ENCODE measurements around the gene MED13L.

MED13L gene

GRCh38 chr12:116127859-116128258, 149.6 kb downstream of the MED13L start:
- no peak for DNase-seq (ENCODE audit: low spot score)

DNA sequence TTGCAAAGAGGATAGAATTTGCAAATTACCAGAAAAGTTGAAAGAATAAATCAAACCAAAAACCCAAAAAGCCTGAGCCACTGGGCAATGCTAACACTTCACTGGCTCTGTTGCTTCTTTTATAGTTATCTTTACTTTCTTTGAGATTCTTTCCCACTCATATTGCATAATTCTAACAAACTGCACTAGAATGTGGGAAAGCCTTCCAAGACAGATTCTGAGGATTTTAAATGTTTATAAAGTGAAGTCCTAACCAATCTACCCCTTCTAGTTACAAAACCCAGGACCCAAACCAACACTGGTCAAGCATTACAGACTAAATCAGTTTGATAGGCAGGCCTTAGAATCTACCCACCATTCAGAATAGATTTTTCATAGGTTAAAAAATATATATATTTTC, 150.9 kb downstream of the MED13L start:
- DNase-seq (ENCODE audit: low spot score), result no peak

DNA sequence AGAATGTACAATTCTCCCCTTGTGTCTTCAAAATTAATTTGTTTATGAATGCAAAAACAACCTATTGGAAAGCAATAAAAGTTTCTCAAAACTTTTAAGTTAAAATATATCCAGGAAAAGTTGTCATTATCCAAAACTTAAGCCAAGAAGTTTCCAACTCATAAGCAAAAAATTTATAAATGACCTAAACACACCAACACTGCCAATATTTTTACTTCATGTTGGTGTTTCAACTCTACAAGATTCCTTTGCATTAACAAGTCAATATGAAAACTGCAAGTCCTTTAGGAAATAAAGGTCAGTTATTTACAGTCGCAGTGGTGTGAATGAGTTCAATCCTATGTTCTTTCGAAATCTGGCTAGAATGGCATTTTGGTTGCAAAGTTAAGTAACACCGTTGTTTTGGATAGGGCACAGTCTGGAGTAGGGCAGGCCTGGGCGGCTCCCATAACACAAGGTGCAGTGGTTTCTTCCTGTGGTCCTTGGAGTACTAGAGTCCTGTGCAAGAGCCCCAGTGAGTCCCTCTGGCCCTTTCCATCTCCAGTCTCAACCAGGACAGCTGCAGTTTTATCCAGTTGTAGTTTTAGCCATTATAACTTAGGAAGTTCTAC, 151.4 kb downstream of the MED13L start:
- DNase-seq (ENCODE audit: low spot score), result no peak

- no peak for DNase-seq (ENCODE audit: low spot score)
Observed at GRCh38 chr12:116125084-116125483, 152.4 kb downstream of the MED13L start.

DNA sequence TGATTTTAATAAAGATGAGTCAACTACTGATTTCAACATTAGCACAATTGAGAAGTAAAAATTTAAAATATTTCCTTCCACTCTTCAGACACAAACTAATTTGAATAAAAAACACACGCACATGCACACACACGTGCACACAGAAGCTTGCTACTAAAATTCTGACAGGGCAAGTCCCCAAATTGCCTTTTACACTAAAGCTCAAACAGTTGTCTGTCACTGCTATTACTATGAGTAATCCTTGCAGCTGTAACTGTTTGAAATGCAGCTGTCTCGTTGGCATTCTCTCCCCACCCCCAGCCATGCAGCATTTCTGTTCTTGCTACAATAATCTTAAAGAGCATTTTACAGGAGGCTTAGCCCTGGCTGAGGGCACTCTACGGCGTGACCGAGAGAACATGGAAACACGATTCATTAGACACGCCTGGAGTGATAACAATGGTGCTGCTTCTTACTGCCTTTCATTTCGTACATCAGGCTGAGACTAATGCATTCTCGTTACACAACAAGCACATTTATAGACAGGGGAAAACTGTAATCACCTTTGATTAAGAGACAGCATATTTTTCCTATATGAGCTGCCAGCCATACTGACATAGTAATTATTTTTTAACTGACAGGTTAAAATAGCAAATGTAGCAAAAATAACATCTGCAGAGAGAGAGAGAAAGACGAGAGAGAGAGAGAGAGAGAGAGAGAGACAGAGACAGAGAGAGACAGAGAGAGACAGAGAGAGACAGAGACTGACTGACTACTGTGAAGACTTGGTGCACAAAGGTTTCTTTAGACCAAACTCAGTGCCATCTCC, 153.8 kb downstream of the MED13L start:
- DNase-seq (ENCODE audit: low spot score), result peak; percentile 48

DNA sequence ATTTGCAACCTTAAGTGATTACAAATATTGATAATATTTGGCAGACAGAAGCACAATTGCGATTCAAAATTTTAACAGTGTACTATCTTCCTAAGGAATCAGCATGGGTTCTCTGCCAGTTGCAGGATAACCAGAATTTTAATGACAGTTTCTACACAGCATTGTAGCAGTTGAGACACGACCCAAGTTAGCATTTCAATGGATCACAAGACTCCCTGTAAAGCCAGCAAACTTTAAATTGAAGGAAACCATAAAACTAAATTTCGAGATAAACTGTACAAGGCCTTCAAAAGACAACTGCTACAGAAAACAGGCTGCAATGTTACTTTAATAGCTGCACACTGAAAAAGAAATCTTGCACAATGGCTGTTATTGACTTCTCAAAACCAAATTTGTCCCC, 154.9 kb downstream of the MED13L start:
- no peak for DNase-seq (ENCODE audit: low spot score)

DNA sequence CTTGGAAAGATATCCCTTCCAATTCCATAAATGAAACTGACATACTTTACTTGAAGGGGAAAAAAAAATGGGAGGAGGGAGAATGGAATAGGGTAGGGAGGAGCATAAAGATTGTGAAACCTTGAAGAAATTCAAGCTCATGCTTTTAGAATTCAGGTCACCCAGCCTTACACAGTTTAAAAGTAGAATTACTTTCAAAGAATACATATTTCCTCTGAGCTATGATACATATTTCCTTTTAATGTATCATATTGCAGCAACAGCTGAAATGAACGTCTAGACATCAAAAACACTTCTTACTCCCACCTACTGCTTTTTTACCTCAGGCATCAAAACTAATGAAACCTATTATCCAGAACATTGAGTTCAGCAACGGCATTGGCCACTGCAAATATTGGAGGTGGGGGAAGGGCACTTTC, 156.0 kb downstream of the MED13L start:
- peak; percentile 53 for DNase-seq (ENCODE audit: low spot score)

GRCh38 chr12:116116650-116117424, 160.7 kb downstream of the MED13L start:
- no peak for DNase-seq (ENCODE audit: low spot score)

- no peak for DNase-seq (ENCODE audit: low spot score)
Observed at GRCh38 chr12:116113398-116114130, 163.9 kb downstream of the MED13L start.

DNA sequence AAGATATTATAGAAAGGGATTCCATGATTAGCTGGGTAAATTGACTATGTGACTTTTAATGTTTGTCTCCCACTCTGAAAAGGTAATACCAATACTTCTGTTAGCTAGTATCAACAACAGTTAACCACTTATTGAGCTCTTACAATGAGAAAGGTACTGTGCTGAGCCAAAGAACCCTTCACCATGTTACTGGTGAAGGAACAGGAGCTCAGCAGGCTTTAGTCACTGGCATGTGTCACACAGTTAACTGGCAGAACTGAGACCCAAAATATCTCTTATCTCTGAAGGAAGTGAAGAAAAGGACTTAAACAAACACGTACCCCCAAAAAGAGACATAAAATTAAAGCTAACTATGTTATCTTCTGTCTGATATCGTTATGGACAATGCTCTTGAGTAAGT, 170.6 kb downstream of the MED13L start:
- no peak for DNase-seq (ENCODE audit: low spot score)

DNA sequence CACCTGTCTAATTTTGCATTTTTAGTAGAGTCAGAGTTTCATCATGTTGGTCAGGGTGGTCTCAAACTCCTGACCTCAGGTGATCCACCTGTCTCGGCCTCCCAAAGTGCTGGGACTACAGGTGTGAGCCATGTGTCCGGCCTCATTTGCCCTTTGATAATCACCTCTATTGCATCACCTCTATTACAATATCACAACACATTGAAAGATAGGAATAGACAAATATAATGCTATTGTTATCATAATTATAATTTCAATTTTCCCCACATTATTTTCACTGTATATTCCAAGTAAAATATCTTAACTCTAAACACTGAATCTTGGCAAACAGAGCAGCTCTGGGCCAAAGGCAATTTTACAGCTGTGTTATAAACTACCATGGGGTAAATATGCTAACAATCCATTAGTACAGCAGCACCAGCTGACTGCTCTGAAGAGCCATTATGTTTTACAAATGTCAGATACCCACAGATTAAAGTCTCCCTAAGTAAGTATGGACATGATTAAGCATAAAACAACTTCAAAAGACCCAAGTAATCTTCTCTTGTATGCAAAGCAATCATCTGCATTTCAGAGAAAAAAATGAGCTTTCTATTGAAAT, 173.2 kb downstream of the MED13L start:
- no peak for DNase-seq (ENCODE audit: low spot score)

- DNase-seq (ENCODE audit: low spot score), result no peak
Observed at GRCh38 chr12:116101991-116102390, 175.5 kb downstream of the MED13L start.

GRCh38 chr12:116099652-116100432, 177.7 kb downstream of the MED13L start:
- no peak for DNase-seq (ENCODE audit: low spot score)

GRCh38 chr12:116096874-116097273, 180.6 kb downstream of the MED13L start:
- no peak for DNase-seq (ENCODE audit: low spot score)

- no peak for DNase-seq (ENCODE audit: low spot score)
Observed at GRCh38 chr12:116094475-116094874, 183.0 kb downstream of the MED13L start.

DNA sequence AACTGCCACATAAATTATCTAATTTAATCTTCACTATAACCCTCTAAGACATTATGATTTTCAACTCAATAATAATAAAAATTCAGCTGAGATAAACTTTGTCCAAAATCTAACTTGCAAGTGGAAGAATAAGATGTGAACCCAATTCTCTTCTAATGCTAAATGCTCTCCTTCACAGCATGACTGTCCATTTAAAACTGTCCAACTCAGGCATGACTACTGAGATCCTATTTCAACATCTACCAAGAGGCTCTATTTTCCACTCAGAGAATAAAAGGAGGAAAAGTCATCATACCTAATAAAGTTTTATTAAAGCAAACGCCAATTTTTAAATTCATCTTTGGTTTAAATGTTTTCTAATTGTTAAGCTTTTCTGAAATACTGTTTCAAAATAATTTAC, 183.6 kb downstream of the MED13L start:
- no peak for DNase-seq (ENCODE audit: low spot score)

DNA sequence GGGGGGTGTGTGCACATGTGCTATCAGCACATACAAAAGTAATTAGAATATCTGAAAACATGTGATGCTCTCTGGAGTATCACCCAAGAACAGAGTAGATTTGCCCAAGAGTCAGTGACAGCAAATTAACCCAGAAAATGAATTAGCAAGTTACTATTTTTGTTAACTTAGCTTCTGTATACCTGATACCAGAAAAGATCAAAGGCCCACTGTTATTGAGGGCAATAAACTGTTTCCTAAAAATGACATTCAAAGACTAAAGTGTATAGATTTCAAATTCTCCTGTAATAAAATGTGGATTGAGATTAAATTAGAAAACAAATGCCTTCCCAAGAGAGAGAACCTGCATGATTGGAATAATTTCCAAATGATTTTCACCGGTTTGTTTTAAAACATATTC, 184.7 kb downstream of the MED13L start:
- DNase-seq (ENCODE audit: low spot score), result no peak

DNA sequence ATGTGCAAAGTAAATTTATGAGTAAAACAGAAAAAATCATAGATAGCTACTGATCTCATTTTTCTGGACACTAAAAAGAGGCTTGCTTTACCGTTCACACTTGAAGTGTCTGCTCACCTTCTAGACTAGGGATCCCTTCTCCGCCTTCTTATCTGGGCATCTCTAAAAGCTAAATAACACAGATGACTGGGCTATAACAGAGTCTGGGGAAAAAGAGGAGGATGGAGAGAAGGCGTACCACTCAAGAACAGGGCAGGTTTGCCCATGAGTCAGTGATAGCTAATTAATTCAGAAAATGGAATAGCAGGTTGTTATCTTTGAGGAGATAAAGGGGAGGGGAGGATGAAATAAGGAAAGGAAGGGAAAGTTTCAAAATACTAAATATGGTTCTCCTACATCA, 185.3 kb downstream of the MED13L start:
- no peak for DNase-seq (ENCODE audit: low spot score)

- no peak for DNase-seq (ENCODE audit: low spot score)
Observed at GRCh38 chr12:116091579-116091978, 185.9 kb downstream of the MED13L start.

- DNase-seq (ENCODE audit: low spot score), result no peak
Observed at GRCh38 chr12:116090516-116090915, 187.0 kb downstream of the MED13L start.

DNA sequence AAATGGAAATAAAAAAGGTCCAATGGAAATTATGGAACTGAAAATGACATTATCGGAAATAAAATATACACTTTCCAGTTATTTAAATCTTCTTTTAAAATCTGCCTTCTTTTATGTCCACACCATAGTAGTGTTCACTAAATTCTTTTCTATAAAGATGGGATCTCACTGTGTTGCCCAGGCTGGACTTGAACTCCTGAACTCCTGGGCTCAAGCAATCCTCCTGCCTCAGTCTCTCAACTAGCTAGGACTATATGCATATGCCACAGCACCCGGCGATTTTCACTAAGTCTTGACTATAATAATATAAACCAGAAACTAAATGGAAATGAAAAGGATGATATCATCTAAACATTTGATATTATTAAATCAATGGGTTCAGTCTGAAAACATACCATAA, 188.4 kb downstream of the MED13L start:
- no peak for DNase-seq (ENCODE audit: low spot score)

Measured in kidney capillary endothelial cell (primary cell).